Endothelial cell of umbilical vein (primary cell): ENCODE data around the gene AQP2. TPM values are rescaled to one million over a fixed set of nuclear protein-coding genes. Genes with fewer than 3 reads are reported as not detected.

Experiments
- BruUV-seq: library from RNA; stranded (reverse); fragments of 400-500 nt; replicated peaks from 2 replicates; lab custom pipeline; 2021; lab: Mats Ljungman, UMichigan
- CTCF ChIA-PET: fragments of 300-600, 350-600 bp; sonication (Branson Sonifier 250); formaldehyde crosslinking; loops from one replicate; lab custom pipeline; 2021; ENCODE audit warnings: antibody characterized with exemption, inconsistent platforms; lab: Charles Lee
- POLR2A ChIA-PET: fragments of 300-600, 350-600 bp; sonication (Branson Sonifier 250); formaldehyde crosslinking; loops from one replicate; lab custom pipeline; 2021; ENCODE audit warnings: antibody characterized with exemption, inconsistent platforms; lab: Charles Lee
- DNase-seq: peaks from one replicate; pipeline ENCODE4 v3.0.0-alpha.2; 2011; ENCODE audit warnings: low read depth, low spot score
- FAIRE-seq: peaks from 2 replicates; lab custom pipeline; 2011; peaks lifted over from hg19 to GRCh38; lab: Jason Lieb, UNC
- H2AFZ ChIP-seq: 2 replicates; pipeline ENCODE4 v1.6.0; 2012; ENCODE audit warnings: low read depth, low read length, control low read depth, inconsistent platforms
- H3K27ac ChIP-seq: 2 replicates; pipeline ENCODE4 v1.5.1; 2011; ENCODE audit warnings: low read depth, mild to moderate bottlenecking, control low read depth, low read length, moderate library complexity; ENCODE audit not compliant: insufficient read depth
- H3K27me3 ChIP-seq, 2 experiments: 2 replicates each; pipeline versions ENCODE4 v1.6.0 to v1.6.1; 2011; ENCODE audit warnings: low read length in 2 of 2, mixed read lengths in 1 of 2; ENCODE audit not compliant: control insufficient read depth in 2 of 2, insufficient read depth in 2 of 2
- H3K36me3 ChIP-seq, 2 experiments: 2 replicates in 1 of 2; 3 replicates in 1 of 2; pipeline ENCODE4 v1.5.1; 2011; ENCODE audit warnings: low read length in 2 of 2, mild to moderate bottlenecking in 1 of 2, moderate library complexity in 1 of 2; ENCODE audit not compliant: control insufficient read depth in 2 of 2, insufficient read depth in 2 of 2; ENCODE audit errors: extremely low read depth in 1 of 2
- H3K4me1 ChIP-seq: 3 replicates; pipeline ENCODE4 v1.5.1; 2011; ENCODE audit warnings: mild to moderate bottlenecking, low read length; ENCODE audit not compliant: control insufficient read depth, insufficient read depth; ENCODE audit errors: extremely low read depth
- H3K4me2 ChIP-seq: 2 replicates; pipeline ENCODE4 v1.6.1; 2011; ENCODE audit warnings: low read length, control low read depth, mixed read lengths; ENCODE audit not compliant: insufficient read depth
- H3K4me3 ChIP-seq, 3 experiments: fragments of 200-600 bp in 1 of 3; sonication (generic), shearing (Covaris generic) in 1 of 3; replicated peaks in 1 of 3; 2 replicates each; pipeline ENCODE4 v1.5.1; 2011 to 2016; ENCODE audit warnings: control low read depth in 3 of 3, low read length in 3 of 3, mild to moderate bottlenecking in 2 of 3, inconsistent platforms in 1 of 3, low read depth in 1 of 3, moderate library complexity in 1 of 3; ENCODE audit not compliant: insufficient read depth in 1 of 3
- H3K79me2 ChIP-seq: 2 replicates; pipeline ENCODE4 v1.6.0; 2012; ENCODE audit warnings: low read length, inconsistent platforms; ENCODE audit not compliant: control insufficient read depth, insufficient read depth
- H3K9ac ChIP-seq: replicated peaks from 2 replicates; pipeline ENCODE3; 2011; ENCODE audit warnings: low read length, control low read depth; ENCODE audit not compliant: insufficient read depth; ENCODE audit errors: extremely low read depth
- H3K9me1 ChIP-seq: replicated peaks from 3 replicates; pipeline ENCODE4 v1.6.0; 2011; ENCODE audit warnings: mild to moderate bottlenecking, low read length; ENCODE audit not compliant: control insufficient read depth, insufficient read depth; ENCODE audit errors: extremely low read depth
- H3K9me3 ChIP-seq: replicated peaks from 2 replicates; pipeline ENCODE4 v1.5.1; 2012; ENCODE audit warnings: low read length, inconsistent platforms; ENCODE audit not compliant: control insufficient read depth, insufficient read depth
- H4K20me1 ChIP-seq: replicated peaks from 2 replicates; pipeline ENCODE3; 2011; ENCODE audit warnings: mild to moderate bottlenecking, low read length; ENCODE audit not compliant: control insufficient read depth, insufficient read depth; ENCODE audit errors: extremely low read depth
- GATA2 ChIP-seq: IDR thresholded peaks from 2 replicates; pipeline ENCODE4 v1.7.0; 2011; ENCODE audit warnings: low read depth, mild to moderate bottlenecking, moderate library complexity, mixed read lengths, low read length; ENCODE audit not compliant: insufficient read length, insufficient read depth
- JUN ChIP-seq: IDR thresholded peaks from 2 replicates; pipeline ENCODE4 v1.6.1; 2011; ENCODE audit warnings: borderline replicate concordance, low read depth; ENCODE audit not compliant: insufficient read length, insufficient read depth
- MYC ChIP-seq: IDR thresholded peaks from one replicate; pipeline ENCODE4 v1.6.1; 2011; ENCODE audit warnings: mild to moderate bottlenecking, low read depth, low read length
- POLR2AphosphoS5 ChIP-seq: IDR thresholded peaks from 2 replicates; pipeline ENCODE4 v1.6.1; 2012; ENCODE audit warnings: low read depth, mild to moderate bottlenecking, control low read depth, low read length, moderate library complexity; ENCODE audit not compliant: insufficient read depth
- dilution Hi-C: fragments of 300-500 bp; cut with MboI; formaldehyde crosslinking; loops from one replicate; pipeline ENCODE4 v1.15.0; 2019; ENCODE audit warnings: low sequenced_read_pairs; ENCODE audit not compliant: extremely low pct_ligation_motif_present
- intact Hi-C: fragments of 100-400 bp; cut with micrococcal nuclease; formaldehyde crosslinking; loops from one replicate; pipeline ENCODE4 v1.10.0; 2022
- polyA plus RNA-seq, 4 experiments: library from polyadenylated mRNA; depleted of rRNA in 3 of 4; stranded (reverse) in 3 of 4; unstranded in 1 of 4; fragments of >200 nt; gene quantifications; 2 replicates each; pipeline versions ENCODE4 v1.2.1 to v1.2.3, GENCODE V29; 2011 to 2012; ENCODE audit warnings: missing spikeins in 1 of 4
- total RNA-seq: library from RNA; stranded (reverse); gene quantifications from 2 replicates; pipeline ENCODE4 v1.2.3, GENCODE V29; 2021
- TF ChIP-seq, protein P1 (sequence below): IDR thresholded peaks from 2 replicates; pipeline ENCODE4 v1.6.1; 2011; ENCODE audit not compliant: insufficient read depth, insufficient read length
- TF ChIP-seq, protein P2 (sequence below), 2 donors: IDR thresholded peaks; 1 replicate in 1 of 2; 2 replicates in 1 of 2; pipeline ENCODE4 v1.5.1; 2011; ENCODE audit warnings: low read length in 2 of 2, mild to moderate bottlenecking in 2 of 2, moderate library complexity in 2 of 2, control low read depth in 1 of 2, inconsistent platforms in 1 of 2, low read depth in 1 of 2; ENCODE audit not compliant: insufficient read depth in 1 of 2; ENCODE audit errors: extremely low read depth in 1 of 2

The AQP2 gene
- total and polyA plus RNA-seq, 2 donors (not counting 3 experiments of a cell fraction or from before 2014, with no cell fraction given): not detected

DNA sequence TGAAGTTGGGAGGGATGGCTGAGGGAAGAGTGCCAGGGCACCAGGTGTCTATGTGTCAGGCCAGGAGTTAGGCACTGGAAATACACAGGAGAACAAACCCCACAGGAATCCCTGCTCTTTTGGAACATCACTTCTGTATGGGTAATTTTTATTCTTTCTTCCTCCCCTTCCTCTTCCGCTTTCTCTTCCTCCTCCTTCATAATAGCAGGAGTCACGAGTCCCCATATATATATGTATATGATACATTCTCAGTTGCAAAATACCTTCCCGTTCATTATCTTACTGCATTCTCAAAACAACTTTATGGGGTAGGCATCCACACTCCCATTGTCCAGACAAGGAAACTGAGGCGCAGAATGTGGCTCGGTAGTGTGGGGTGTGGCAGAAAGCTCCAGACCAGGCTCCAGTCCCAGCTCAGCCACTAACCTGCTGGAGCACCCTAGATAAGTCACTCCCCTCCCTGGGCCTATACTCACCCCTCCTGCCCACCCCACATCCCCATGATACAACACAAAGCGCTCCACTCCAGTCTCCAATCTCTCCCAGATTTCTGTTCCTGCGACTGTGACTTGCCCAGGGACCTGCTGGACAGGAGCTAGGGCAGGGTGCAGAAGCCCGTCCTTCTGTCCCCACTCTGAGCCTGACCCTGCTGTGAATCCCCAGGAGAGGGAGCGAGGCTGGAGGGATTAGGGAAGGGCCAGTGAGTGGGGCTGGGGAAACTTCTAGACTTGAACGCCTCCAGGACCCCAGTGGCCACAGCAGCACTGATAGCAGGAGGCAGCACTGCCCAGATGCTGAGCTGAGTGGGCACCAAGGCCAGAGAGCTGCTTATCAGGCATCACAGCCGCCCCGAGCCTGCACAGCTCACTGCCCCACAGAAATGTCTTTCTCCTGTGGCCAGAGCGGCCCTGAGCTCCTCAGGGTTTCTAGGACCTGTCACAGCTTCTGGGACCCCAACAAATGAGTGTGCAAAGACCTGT lies 1.4 kb upstream of the AQP2 start:
- no peak overlapping the region for H3K27ac ChIP-seq
- no TSS peak for BruUV-seq
- peaks cover 11% of the 10 kb centered on the region for H3K4me1 ChIP-seq
- no peaks in the 10 kb centered on the region for H3K9me1 ChIP-seq
- DNase-seq: no peak
- no peaks in the 10 kb centered on the region for H3K79me2 ChIP-seq
- TF ChIP-seq, protein P1, sequence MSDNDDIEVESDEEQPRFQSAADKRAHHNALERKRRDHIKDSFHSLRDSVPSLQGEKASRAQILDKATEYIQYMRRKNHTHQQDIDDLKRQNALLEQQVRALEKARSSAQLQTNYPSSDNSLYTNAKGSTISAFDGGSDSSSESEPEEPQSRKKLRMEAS: no peak
- TF ChIP-seq, protein P2, sequence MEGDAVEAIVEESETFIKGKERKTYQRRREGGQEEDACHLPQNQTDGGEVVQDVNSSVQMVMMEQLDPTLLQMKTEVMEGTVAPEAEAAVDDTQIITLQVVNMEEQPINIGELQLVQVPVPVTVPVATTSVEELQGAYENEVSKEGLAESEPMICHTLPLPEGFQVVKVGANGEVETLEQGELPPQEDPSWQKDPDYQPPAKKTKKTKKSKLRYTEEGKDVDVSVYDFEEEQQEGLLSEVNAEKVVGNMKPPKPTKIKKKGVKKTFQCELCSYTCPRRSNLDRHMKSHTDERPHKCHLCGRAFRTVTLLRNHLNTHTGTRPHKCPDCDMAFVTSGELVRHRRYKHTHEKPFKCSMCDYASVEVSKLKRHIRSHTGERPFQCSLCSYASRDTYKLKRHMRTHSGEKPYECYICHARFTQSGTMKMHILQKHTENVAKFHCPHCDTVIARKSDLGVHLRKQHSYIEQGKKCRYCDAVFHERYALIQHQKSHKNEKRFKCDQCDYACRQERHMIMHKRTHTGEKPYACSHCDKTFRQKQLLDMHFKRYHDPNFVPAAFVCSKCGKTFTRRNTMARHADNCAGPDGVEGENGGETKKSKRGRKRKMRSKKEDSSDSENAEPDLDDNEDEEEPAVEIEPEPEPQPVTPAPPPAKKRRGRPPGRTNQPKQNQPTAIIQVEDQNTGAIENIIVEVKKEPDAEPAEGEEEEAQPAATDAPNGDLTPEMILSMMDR (IDR thresholded peaks at IDR 0.05; ENCODE audit: extremely low read depth in 1 of 2, insufficient read depth in 1 of 2, low read depth in 1 of 2, low read length in 2 of 2): no peak
- TF ChIP-seq JUN (no peak), MYC (no peak), GATA2 (no peak), POLR2AphosphoS5 (no peak)
- FAIRE-seq: no peak
- no peaks in the 10 kb centered on the region for H3K27me3 ChIP-seq
- POLR2A ChIA-PET: no interaction called here
- no peak overlapping the region for H3K9ac ChIP-seq
- CTCF ChIA-PET: interaction anchor here (0.7 to 4.5 kb wide), 6 partner anchors 13 to 122 kb away, joined by 3 to 112 read pairs (median 7); partner anchors contain the start of gene AQP5
- H2AFZ ChIP-seq: no peak overlapping the region
- dilution Hi-C loops (no loop called here), intact Hi-C loops (no loop called here)
- no peak overlapping the region for H3K4me3 ChIP-seq
- H3K4me2 ChIP-seq: no peak overlapping the region
- no peaks in the 10 kb centered on the region for H3K9me3 ChIP-seq
- H3K36me3 ChIP-seq: no peaks in the 10 kb centered on the region
- H4K20me1 ChIP-seq: no peaks in the 10 kb centered on the region
